Measurements from ENCODE around the gene ZNF217.
"Not testable (repeated sequence)": the region's sequence is repeated elsewhere in the genome, so short reads cannot be mapped to it uniquely, and the experiment has no call there.

Gene ZNF217

GRCh38 chr20:53597030-53597482, 3.4 kb upstream of the ZNF217 start:
- Mint-ChIP-seq H3K36me3 (no peaks in the 10 kb centered on the region), H3K27ac (no peak overlapping the region), H3K9me3 (no peaks in the 10 kb centered on the region), H3K27me3 (no peaks in the 10 kb centered on the region), H3K4me3 (no peak overlapping the region), H3K4me1 (peaks cover 13% of the 10 kb centered on the region)
- ATAC-seq (ENCODE audit: low read depth), result no peak
- no peak for DNase-seq (ENCODE audit: low spot score in 2 of 2)

GRCh38 chr20:53596189-53597001, 2.8 kb upstream of the ZNF217 start:
- not testable (repeated sequence) for H3K9me3 Mint-ChIP-seq; DNase-seq (ENCODE audit: low spot score in 2 of 2); H3K4me3 Mint-ChIP-seq; H3K27me3 Mint-ChIP-seq; ATAC-seq (ENCODE audit: low read depth); H3K36me3 Mint-ChIP-seq
- H3K27ac Mint-ChIP-seq, result peak overlapping the region; percentile 68
- H3K4me1 Mint-ChIP-seq, result peaks cover 13% of the 10 kb centered on the region

GRCh38 chr20:53595742-53596141, 2.1 kb upstream of the ZNF217 start:
- H3K4me1 Mint-ChIP-seq, result peaks cover 14% of the 10 kb centered on the region
- not testable (repeated sequence) for H3K9me3 Mint-ChIP-seq; H3K36me3 Mint-ChIP-seq; DNase-seq (ENCODE audit: low spot score in 2 of 2); ATAC-seq (ENCODE audit: low read depth); H3K4me3 Mint-ChIP-seq; H3K27me3 Mint-ChIP-seq
- H3K27ac Mint-ChIP-seq, result peak overlapping the region; percentile 55

GRCh38 chr20:53595018-53595378, 1.4 kb upstream of the ZNF217 start:
- Mint-ChIP-seq H3K4me1 (peaks cover 14% of the 10 kb centered on the region), H3K27ac (peak overlapping the region; percentile 89), H3K36me3 (no peaks in the 10 kb centered on the region), H3K4me3 (peak overlapping the region; percentile 80), H3K9me3 (no peaks in the 10 kb centered on the region), H3K27me3 (no peaks in the 10 kb centered on the region)
- no peak for DNase-seq (ENCODE audit: low spot score in 2 of 2)
- no peak for ATAC-seq (ENCODE audit: low read depth)

GRCh38 chr20:53594068-53595017, 704 bp upstream of the ZNF217 start:
- ATAC-seq (ENCODE audit: low read depth) (peak; percentile 66), DNase-seq (ENCODE audit: low spot score in 2 of 2) (peak; percentile 98)
- Mint-ChIP-seq H3K4me3 (peak overlapping the region; percentile 94), H3K9me3 (no peaks in the 10 kb centered on the region), H3K27me3 (no peaks in the 10 kb centered on the region), H3K36me3 (no peaks in the 10 kb centered on the region), H3K4me1 (peaks cover 19% of the 10 kb centered on the region), H3K27ac (peak overlapping the region; percentile 89)

- H3K36me3 Mint-ChIP-seq, result no peaks in the 10 kb centered on the region
- no peaks in the 10 kb centered on the region for H3K27me3 Mint-ChIP-seq
- H3K27ac Mint-ChIP-seq, result peak overlapping the region; percentile 94
- DNase-seq (ENCODE audit: low spot score in 2 of 2) (no peak), ATAC-seq (ENCODE audit: low read depth) (no peak)
- no peaks in the 10 kb centered on the region for H3K9me3 Mint-ChIP-seq
- peak overlapping the region; percentile 94 for H3K4me3 Mint-ChIP-seq
- H3K4me1 Mint-ChIP-seq, result peaks cover 18% of the 10 kb centered on the region
These were observed 610 bp downstream of the ZNF217 start for GRCh38 chr20:53592992-53593465.

DNA sequence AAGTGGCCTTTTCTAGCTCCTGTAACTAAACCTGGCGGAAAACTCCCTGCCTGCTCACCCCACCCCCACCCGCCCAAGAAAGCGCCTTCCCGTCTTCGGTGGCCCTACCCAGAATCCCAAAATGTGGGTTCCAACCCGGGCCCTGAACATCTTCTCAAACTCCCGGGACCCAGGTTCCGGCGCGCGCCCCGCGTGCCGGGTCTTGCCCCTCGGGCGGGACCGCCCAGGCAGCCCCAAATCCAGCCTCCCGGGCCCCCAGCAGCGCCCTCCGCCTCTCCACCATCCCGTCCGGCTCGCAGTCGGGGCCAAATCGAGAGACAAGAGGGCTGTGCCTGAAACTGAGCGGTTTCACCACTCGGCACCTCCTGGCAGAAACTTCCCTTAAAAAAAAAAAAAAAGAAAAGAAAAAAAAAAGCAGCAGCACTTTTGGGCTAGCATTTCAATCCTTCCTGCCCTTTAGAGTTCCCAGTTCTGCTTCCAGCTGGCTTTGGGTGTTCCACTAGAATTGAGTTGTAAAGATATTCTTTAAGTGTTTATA, 1.1 kb downstream of the ZNF217 start:
- peak overlapping the region; percentile 94 for H3K27ac Mint-ChIP-seq
- peaks cover 18% of the 10 kb centered on the region for H3K4me1 Mint-ChIP-seq
- peak overlapping the region; percentile 94 for H3K4me3 Mint-ChIP-seq
- not testable (repeated sequence) for H3K36me3 Mint-ChIP-seq, H3K9me3 Mint-ChIP-seq, H3K27me3 Mint-ChIP-seq
- peak; percentile 8 for ATAC-seq (ENCODE audit: low read depth)
- DNase-seq (ENCODE audit: low spot score in 2 of 2), result peak in 1 of 2 donors; percentile 46

DNA sequence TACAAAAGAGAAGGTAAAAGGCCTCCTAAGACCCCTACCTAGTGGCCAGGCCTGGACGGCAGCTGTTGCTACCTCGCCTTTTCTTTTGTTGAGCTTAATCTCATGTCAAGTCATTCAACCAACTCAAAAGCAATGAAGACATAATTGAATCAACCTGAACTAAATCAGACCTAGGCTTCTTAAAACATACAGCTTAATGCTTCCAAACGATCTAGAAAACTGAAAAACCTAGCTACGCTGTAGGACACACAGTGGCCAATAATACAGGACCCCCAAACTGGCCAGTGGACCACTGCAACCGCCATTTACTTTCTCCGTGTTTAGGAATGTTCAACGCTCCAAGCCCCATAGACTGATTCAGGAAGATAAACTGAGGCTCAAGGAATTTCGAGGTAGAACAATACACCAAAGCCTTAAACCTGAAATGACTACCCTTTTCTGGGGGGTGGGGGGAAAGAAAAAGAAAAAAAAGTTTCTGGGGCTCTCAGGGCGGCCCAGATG, 1.6 kb downstream of the ZNF217 start:
- H3K4me3 Mint-ChIP-seq, result peak overlapping the region; percentile 94
- H3K4me1 Mint-ChIP-seq, result peaks cover 18% of the 10 kb centered on the region
- not testable (repeated sequence) for H3K9me3 Mint-ChIP-seq; ATAC-seq (ENCODE audit: low read depth); H3K36me3 Mint-ChIP-seq; H3K27me3 Mint-ChIP-seq; DNase-seq (ENCODE audit: low spot score in 2 of 2)
- H3K27ac Mint-ChIP-seq, result peak overlapping the region; percentile 94

- not testable (repeated sequence) for ATAC-seq (ENCODE audit: low read depth); H3K27me3 Mint-ChIP-seq; H3K9me3 Mint-ChIP-seq; H3K36me3 Mint-ChIP-seq; DNase-seq (ENCODE audit: low spot score in 2 of 2)
- Mint-ChIP-seq H3K27ac (peak overlapping the region; percentile 94), H3K4me1 (peaks cover 18% of the 10 kb centered on the region), H3K4me3 (peak overlapping the region; percentile 94)
These were observed 2.4 kb downstream of the ZNF217 start for GRCh38 chr20:53591206-53591741.

GRCh38 chr20:53590608-53591007, 3.0 kb downstream of the ZNF217 start:
- H3K9me3 Mint-ChIP-seq; H3K27me3 Mint-ChIP-seq; DNase-seq (ENCODE audit: low spot score in 2 of 2); ATAC-seq (ENCODE audit: low read depth); H3K36me3 Mint-ChIP-seq: not testable (repeated sequence)
- Mint-ChIP-seq H3K4me3 (peak overlapping the region; percentile 94), H3K4me1 (peaks cover 23% of the 10 kb centered on the region), H3K27ac (peak overlapping the region; percentile 94)

GRCh38 chr20:53590122-53590521, 3.5 kb downstream of the ZNF217 start:
- Mint-ChIP-seq H3K4me1 (peaks cover 24% of the 10 kb centered on the region), H3K27ac (peak overlapping the region; percentile 94), H3K4me3 (peak overlapping the region; percentile 94)
- not testable (repeated sequence) for ATAC-seq (ENCODE audit: low read depth); DNase-seq (ENCODE audit: low spot score in 2 of 2); H3K36me3 Mint-ChIP-seq; H3K9me3 Mint-ChIP-seq; H3K27me3 Mint-ChIP-seq

- Mint-ChIP-seq H3K27ac (peak overlapping the region; percentile 94), H3K4me3 (peak overlapping the region; percentile 88), H3K4me1 (peaks cover 23% of the 10 kb centered on the region)
- not testable (repeated sequence) for ATAC-seq (ENCODE audit: low read depth); H3K27me3 Mint-ChIP-seq; H3K9me3 Mint-ChIP-seq; H3K36me3 Mint-ChIP-seq; DNase-seq (ENCODE audit: low spot score in 2 of 2)
These were observed 4.1 kb downstream of the ZNF217 start for GRCh38 chr20:53589321-53590065.

DNA sequence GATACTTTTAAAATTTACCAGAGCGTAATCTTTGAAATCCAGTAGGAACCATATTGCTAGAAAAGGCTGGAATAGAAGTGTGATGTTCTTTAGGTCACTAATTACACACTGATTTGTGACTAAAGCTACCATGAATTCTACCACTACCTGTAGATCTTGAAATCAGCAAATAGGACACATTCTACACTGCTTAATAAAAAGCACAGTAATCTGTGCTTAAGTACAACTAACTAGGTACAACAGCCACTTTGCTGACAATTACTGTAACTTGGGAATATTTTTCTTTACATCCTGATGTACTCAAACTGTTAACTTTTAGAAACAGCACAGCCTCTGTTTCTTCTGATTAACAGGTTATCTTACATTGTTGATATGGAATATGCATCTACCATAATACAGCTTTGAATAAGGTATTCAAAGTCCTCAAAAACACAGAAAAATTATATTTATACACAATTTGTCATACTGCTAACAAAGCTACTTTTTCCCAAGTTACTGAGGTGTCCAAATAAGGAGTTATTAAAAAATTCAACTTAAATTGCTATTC, 6.4 kb downstream of the ZNF217 start:
- not testable (repeated sequence) for ATAC-seq (ENCODE audit: low read depth); DNase-seq (ENCODE audit: low spot score in 2 of 2); H3K9me3 Mint-ChIP-seq; H3K27me3 Mint-ChIP-seq; H3K36me3 Mint-ChIP-seq
- peak overlapping the region; percentile 14 for H3K4me3 Mint-ChIP-seq
- peak overlapping the region; percentile 86 for H3K27ac Mint-ChIP-seq
- H3K4me1 Mint-ChIP-seq, result peaks cover 28% of the 10 kb centered on the region
